Measurements from ENCODE around the gene KIAA1328. TPM values are rescaled to one million over a fixed set of nuclear protein-coding genes. Genes with fewer than 3 reads are reported as not detected.
A peak's percentile ranks its signal among the peaks of the same experiment; 100 is the strongest.

KIAA1328 gene
- total RNA-seq, 1 donor from 2014 or later, result 11.9 TPM

DNA sequence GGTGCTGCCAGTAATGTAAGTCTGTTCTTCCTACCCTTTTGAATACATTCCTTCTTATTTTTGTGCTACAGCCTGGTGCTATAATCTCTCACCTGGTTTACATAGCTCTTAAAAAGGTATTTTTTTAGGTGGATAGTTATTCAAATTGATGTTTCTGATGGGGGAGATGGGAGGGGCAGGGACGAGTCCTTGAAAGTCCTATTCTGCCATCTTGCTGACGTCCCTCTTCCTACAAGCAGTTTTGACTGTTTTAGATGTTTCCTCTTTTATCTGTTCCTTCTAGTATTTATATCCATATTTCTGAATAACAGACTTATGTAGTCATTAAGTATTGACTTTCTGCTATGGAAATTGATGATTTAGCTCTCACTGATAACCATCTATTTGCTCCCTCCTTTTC is 256.4 kb downstream of the KIAA1328 start:
- Histone ChIP-seq H3K4me1 (no peaks in the 10 kb centered on the region), H3K4me3 (no peak overlapping the region), H3K36me3 (no peaks in the 10 kb centered on the region), H3K27ac (no peak overlapping the region), H3K9me3 (no peaks in the 10 kb centered on the region), H3K27me3 (no peaks in the 10 kb centered on the region)
- no peak for ATAC-seq
- intact Hi-C loops (cut with DNase I), result no loop called here
- TF ChIP-seq, protein P1, sequence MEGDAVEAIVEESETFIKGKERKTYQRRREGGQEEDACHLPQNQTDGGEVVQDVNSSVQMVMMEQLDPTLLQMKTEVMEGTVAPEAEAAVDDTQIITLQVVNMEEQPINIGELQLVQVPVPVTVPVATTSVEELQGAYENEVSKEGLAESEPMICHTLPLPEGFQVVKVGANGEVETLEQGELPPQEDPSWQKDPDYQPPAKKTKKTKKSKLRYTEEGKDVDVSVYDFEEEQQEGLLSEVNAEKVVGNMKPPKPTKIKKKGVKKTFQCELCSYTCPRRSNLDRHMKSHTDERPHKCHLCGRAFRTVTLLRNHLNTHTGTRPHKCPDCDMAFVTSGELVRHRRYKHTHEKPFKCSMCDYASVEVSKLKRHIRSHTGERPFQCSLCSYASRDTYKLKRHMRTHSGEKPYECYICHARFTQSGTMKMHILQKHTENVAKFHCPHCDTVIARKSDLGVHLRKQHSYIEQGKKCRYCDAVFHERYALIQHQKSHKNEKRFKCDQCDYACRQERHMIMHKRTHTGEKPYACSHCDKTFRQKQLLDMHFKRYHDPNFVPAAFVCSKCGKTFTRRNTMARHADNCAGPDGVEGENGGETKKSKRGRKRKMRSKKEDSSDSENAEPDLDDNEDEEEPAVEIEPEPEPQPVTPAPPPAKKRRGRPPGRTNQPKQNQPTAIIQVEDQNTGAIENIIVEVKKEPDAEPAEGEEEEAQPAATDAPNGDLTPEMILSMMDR (IDR thresholded peaks at IDR 0.05), result no peak
- no peak for DNase-seq

DNA sequence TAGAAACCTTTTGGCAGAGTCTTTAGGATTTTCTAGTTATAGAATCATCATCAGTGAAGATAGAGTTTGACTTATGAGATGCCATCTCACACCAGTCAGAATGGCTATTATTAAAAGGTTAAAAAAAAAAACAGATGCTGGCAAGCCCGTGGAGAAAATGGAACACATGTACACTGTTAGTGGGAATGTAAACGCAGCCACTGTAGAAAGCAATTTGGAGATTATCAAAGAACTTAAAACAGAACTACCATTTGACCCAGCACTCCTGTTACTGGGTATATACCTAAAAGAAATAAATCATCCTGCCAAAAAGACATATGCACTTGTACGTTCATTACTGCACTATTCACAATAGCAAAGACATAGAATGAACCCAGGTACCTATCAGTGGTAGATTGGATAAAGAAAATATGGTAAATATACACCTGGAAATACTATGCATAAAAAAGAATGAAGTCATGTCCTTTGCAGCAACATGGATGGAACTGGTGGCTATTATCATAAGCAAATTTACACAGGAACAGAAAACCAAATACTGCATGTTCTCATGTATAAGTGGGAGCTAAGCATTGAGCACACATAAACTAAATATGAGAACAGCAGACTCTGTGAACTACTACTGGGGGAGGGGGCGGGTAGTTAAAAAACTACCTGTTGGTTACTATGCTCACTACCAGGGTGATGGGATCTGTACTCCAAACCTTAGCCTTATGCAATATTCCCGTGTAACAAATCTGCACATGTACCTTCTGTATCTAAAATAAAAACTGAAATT is 279.0 kb downstream of the KIAA1328 start:
- no peak overlapping the region for H3K27ac ChIP-seq
- TF ChIP-seq, protein P1 (IDR thresholded peaks at IDR 0.05), result no peak
- intact Hi-C loops (cut with DNase I), result no loop called here
- no peaks in the 10 kb centered on the region for H3K4me1 ChIP-seq
- H3K36me3 ChIP-seq, result no peaks in the 10 kb centered on the region
- no peak overlapping the region for H3K4me3 ChIP-seq
- no peaks in the 10 kb centered on the region for H3K27me3 ChIP-seq
- ATAC-seq, result peak; percentile 81
- H3K9me3 ChIP-seq, result no peaks in the 10 kb centered on the region
- no peak for DNase-seq

DNA sequence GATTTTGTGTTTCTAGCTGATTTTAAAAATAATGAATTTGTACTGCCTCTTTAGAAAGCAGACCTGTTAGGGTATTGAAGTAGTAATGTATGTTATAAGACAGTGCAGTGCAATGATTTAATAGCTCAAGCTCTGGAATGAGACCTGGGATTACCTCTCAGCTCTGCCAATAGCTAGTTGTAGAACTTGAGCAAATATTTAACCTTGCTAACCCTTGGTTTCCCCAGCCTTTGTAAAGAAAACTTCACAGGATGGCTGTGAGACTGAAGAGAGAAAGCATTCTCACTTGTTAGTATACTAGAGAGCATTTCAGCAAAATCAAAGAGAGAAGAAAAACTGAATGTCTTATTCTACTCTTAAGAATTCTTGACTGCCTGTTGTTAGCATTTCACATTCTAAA is 293.9 kb downstream of the KIAA1328 start:
- intact Hi-C loops (cut with DNase I), result no loop called here
- ATAC-seq (peak; percentile 68), DNase-seq (no peak)
- TF ChIP-seq, protein P1 (IDR thresholded peaks at IDR 0.05), result no peak
- H3K27ac ChIP-seq, result no peak overlapping the region
- no peaks in the 10 kb centered on the region for H3K9me3 ChIP-seq
- no peaks in the 10 kb centered on the region for H3K4me1 ChIP-seq
- no peak overlapping the region for H3K4me3 ChIP-seq
- H3K27me3 ChIP-seq, result no peaks in the 10 kb centered on the region
- no peaks in the 10 kb centered on the region for H3K36me3 ChIP-seq

DNA sequence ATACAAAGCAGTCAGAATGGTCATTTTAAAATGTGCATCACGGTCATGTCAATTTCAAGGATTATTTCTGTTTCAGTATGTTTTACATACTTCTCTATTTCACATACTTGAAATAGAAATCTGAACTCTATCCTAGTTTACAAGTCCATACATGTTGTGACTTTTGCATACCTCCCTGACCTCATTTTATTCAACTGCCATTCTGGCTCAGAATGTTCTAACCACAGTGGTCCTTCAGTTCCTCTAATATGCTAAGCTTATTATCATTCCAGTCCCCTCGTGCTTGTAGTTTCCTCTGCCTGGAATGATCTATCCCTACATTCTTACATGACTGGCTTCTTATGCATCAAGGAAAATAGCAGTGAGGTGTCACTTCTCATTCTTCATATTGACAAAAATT is 295.6 kb downstream of the KIAA1328 start:
- intact Hi-C loops (cut with DNase I), result no loop called here
- no peak for ATAC-seq

DNA sequence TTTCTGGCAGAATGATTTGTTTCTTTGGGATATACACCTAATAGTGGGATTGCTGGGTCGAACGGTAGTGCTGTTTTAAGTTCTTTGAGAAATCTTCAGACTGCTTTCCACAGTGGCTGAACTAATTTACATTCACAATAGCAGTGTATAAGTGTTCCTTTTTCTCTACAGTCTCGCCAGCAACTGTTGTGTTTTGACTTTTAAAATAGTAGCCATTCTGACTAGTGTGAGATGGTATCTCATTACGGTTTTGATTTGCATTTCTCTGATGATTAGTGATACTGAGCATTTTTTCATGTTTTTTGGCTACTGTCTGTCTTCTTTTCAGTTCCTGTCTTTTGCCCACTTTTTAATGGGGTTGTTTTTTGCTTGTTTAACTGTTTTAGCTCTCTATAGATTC is 306.2 kb downstream of the KIAA1328 start:
- H3K27me3 ChIP-seq, result no peaks in the 10 kb centered on the region
- intact Hi-C loops (cut with DNase I), result no loop called here
- no peaks in the 10 kb centered on the region for H3K9me3 ChIP-seq
- no peak for ATAC-seq
- no peaks in the 10 kb centered on the region for H3K36me3 ChIP-seq
- no peak for DNase-seq
- H3K27ac ChIP-seq, result no peak overlapping the region
- TF ChIP-seq, protein P1 (IDR thresholded peaks at IDR 0.05), result no peak
- no peak overlapping the region for H3K4me3 ChIP-seq
- H3K4me1 ChIP-seq, result no peaks in the 10 kb centered on the region

More for the DNA sequence above, 295.6 kb downstream of the KIAA1328 start:
- H3K27ac ChIP-seq, result no peak overlapping the region
- no peaks in the 10 kb centered on the region for H3K9me3 ChIP-seq
- no peaks in the 10 kb centered on the region for H3K36me3 ChIP-seq
- no peaks in the 10 kb centered on the region for H3K4me1 ChIP-seq
- no peak for DNase-seq
- H3K27me3 ChIP-seq, result no peaks in the 10 kb centered on the region
- H3K4me3 ChIP-seq, result no peak overlapping the region
- TF ChIP-seq, protein P1 (IDR thresholded peaks at IDR 0.05), result no peak

All from upper lobe of right lung (tissue), 1 donor.